G401 (cell line): ENCODE measurements around the gene PAOX. TPM values are rescaled to one million over a fixed set of nuclear protein-coding genes. Genes with fewer than 3 reads are reported as not detected.

Experiments
- DNase-seq: peaks from one replicate; pipeline ENCODE4 v3.0.0-alpha.2; 2015; ENCODE audit warnings: low spot score
- in situ Hi-C: cut with HindIII; loops from 2 replicates; pipeline ENCODE4 v1.10.0; 2016; ENCODE audit warnings: low sequenced_read_pairs, mixed read lengths
- total RNA-seq: library from RNA; depleted of rRNA; stranded (reverse); fragments of >200 nt; shearing (Covaris generic); gene quantifications from 2 replicates; pipeline ENCODE4 v1.2.3, GENCODE V29; 2014

Gene PAOX
- total RNA-seq, 1 experiment from 2014 or later = 11.7 TPM

DNA sequence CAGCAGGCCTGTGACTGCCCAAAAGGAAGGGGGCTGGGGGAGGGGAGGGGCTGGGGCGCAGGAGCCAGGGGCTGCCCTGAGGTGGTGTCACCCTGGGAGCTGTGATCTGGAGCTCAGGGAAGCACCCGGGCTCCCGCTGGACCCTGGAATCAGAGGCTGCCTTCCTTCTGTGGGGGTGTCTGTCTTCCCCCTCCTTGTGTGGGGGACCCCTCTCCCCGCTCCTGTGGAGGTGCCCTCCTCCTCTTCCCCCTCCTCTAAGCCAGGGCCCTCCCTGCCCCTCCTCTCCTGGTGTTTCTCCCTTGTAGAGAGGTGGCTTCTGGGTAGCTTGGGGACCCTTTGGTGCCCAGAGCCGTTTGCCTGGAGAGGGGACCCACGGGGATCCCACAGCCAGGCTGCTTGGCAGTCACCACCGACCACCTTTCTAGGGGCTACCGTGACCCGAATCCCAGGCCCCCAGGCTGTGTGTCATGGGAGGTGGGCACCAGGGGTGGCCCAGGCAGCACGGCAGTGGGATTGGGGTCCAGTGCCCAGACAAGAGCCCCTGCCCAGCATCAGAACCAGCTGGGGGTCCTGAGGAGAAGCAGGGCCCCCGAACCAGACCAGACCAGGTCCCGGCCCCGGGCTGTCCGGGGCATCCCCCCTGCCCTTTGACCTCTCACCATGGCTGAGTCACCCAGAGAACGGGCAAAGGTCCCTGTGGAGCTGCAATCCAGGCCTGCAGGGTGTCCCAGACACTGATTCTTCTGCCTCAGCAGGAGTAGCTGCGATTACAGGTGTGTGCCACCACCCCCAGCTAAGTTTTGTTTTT is 31.1 kb upstream of the PAOX start:
- in situ Hi-C loops = no loop called here
- no peak for DNase-seq

- in situ Hi-C loops = no loop called here
- DNase-seq = no peak
Measured at GRCh38 chr10:133349160-133349568, 29.9 kb upstream of the PAOX start.

- no peak for DNase-seq
- in situ Hi-C loops = no loop called here
Measured at GRCh38 chr10:133349577-133350011, 29.5 kb upstream of the PAOX start.

- in situ Hi-C loops = no loop called here
- DNase-seq = no peak
Measured at GRCh38 chr10:133350283-133350949, 28.6 kb upstream of the PAOX start.

- peak; percentile 46 for DNase-seq
- in situ Hi-C loops = no loop called here
Measured at GRCh38 chr10:133350950-133351329, 28.1 kb upstream of the PAOX start.

- in situ Hi-C loops = no loop called here
- DNase-seq = no peak
Measured at GRCh38 chr10:133351408-133352318, 27.4 kb upstream of the PAOX start.

DNA sequence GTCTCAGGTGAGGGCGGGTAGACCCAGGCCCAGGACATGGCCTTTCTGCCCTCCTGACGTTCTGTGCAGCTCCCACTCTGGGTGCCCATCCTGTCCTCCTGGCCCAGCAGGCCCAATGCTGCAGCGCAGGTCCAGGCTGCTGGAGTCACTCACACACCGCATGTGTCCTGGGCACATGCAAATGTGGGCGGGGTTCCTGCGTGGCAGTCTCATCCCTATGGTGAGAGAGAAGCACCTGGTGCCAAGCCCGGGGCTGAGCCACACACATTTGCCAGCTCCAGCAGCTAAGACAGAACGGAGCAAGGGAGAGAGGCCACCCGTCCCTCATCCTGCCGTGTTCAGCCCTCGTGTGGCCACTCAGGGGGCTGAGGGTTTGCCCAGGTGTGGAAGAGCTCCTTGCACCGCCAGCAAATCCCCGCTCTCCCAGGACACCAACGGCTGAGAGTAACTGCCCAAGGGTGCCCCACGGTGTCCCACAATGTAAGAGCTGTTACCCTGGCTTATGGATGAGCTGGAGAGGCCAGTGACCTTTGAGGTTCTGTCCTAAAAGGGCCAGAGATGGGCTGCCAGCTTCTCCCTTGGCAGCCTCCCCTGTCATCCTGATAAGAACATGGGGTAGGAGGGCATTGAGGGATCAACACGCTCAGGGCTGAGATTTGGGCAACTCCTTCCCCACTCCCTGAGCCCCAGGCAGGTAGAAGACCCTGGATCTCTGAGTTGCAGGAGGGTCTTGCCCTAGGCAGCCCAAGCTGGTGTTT is 25.7 kb upstream of the PAOX start:
- DNase-seq = peak; percentile 54
- in situ Hi-C loops = no loop called here

GRCh38 chr10:133353988-133354605 is 25.0 kb upstream of the PAOX start:
- DNase-seq = no peak
- in situ Hi-C loops = no loop called here

DNA sequence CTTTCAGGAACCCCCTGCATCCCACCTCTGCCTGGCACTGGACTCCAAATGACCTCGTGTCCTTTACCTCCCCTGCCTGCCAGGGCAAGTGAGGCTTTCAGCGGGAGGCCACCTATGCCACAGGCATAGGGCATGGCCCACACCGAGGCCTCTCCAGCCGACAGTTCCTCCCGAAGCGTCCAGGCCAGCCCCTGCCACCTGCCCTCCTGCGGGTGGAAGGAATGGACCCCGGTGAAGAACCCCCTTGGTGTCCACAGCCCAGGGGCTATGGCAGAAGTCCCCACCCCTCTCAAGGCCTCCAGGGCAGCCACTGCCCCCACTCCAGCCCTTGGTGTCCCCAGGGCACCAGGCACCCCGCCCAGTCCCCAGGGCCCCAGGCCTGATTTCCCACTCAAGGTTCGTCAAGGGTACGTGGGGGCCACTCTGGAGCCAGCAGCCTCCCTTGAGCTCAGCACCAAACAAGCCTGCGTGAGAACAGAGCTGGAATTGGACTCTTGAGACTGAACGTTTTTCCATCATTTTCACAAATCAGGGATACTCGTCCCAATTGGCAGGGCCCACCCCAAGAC is 24.3 kb upstream of the PAOX start:
- DNase-seq = no peak
- in situ Hi-C loops = no loop called here

- no peak for DNase-seq
- in situ Hi-C loops = no loop called here
Measured at GRCh38 chr10:133355266-133355665, 23.8 kb upstream of the PAOX start.

- DNase-seq = no peak
- in situ Hi-C loops = no loop called here
Measured at GRCh38 chr10:133355991-133356390, 23.1 kb upstream of the PAOX start.

GRCh38 chr10:133356549-133357284 is 22.3 kb upstream of the PAOX start:
- in situ Hi-C loops = no loop called here

GRCh38 chr10:133357285-133358161 is 21.5 kb upstream of the PAOX start, which contains the start of gene FUOM:
Gene FUOM, minus strand, starts transcription at chr10:133358019. Its CDS starts 12 bp downstream, at chr10:133358007.
- DNase-seq = no peak
- in situ Hi-C loops = no loop called here

More at GRCh38 chr10:133356549-133357284, 22.3 kb upstream of the PAOX start:
- no peak for DNase-seq

DNA sequence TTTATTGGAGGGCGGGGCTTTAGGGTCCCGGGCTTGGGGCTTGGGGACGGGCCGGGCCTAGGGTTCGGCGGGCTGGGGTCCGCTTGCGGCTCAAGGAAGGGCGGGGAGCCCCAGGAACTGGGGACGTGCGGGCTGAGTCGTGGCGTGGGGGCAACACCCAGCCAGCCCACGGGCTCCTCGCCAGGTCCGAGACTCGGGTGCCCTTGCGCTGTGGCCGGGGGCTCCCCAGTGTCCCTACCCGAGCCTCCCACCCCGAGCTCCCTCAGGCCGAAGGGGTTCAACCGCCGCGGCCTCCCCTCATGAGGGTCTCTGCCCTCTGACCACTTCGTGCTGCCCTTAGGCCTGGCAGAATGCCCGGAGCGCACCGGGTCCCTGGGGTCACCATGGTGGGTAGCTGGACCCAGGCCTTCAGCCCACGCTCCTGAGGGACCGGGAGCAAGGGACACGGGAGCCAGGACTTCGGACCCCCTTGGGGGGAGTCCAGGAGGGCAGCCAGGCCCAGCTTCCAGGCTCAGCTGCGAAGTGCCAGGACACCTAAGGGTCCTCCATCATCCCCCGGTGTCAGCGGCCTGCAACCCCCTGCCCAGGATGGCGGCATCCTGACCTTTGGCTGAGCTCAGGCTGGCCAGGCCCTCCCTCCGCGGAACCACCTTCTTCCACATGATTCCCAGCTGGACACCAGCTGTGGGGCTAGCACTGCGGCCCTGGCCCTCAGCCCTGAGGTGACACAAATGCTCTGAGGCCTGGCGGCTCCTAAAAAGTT is 20.7 kb upstream of the PAOX start:
- no peak for DNase-seq
- in situ Hi-C loops = no loop called here

DNA sequence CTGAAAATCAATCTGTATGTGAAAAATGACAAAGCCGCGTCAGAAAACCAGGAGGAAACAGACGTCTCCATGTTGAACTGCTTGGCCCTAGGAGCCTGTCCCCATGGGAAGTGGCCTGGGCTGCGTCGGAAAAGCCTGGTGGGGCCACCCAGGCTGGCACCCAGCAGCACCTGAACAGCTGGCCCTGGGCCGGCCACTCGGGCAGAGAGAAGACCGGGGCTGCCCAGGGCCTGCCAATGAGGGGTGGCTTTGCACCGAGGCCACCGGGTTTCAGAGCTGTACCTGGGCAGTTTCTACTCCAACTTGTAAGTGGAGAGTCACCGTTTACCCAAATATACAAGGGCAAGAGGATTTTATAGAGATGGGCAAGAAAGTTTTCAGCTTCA is 20.1 kb upstream of the PAOX start:
- in situ Hi-C loops = no loop called here
- no peak for DNase-seq

DNA sequence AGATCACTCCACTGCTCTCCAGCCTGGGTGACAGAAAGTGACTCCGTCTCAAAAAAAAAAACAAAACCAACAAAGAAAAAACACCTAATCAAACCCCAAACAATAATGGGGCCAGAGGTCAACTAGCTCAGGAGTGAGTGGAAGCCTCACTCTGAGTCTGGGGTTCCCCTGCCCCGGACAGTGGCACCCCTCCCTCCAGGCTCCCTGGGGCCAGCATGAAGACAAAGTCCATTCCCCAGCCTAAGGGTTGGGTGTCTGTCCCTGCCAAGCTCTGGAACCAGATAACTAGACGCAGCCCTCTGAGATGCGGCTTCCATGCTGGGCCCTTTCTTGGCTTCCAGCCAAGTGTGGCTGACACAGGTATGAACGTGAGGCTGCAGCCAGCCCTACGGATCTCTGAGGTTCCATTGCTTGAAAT is 19.5 kb upstream of the PAOX start:
- in situ Hi-C loops = no loop called here
- peak; percentile 58 for DNase-seq
